ENCODE measurements around the gene BRINP2. TPM values are rescaled to one million over a fixed set of nuclear protein-coding genes. Genes with fewer than 3 reads are reported as not detected.
"Not testable (repeated sequence)": the region's sequence is repeated elsewhere in the genome, so short reads cannot be mapped to it uniquely, and the experiment has no call there.

BRINP2 gene
- total RNA-seq, 1 experiment from 2014 or later, result not detected

DNA sequence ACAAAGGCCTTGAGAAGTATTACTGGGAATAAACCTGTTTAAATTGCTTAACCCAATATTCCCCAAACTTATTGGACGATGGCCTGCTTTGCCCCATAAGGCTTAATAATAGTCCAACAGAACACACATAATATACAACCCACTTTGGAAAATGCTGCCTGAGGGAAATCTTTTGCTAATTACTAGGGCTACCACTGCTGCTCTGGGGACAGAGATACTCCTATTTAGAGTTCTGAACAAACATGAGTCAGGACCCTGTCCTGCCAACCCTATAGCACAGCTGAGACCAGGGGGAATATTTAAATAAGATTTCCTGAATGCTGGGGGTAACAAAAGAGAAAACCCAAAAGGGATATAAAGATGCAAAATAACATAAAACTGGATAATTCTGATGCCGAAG is 139.1 kb downstream of the BRINP2 start:
- Histone ChIP-seq H3K27ac (no peak overlapping the region), H3K27me3 (replicated peaks) (no peaks in the 10 kb centered on the region), H3K9me3 (replicated peaks) (no peaks in the 10 kb centered on the region), H3K4me3 (no peak overlapping the region), H3K4me1 (replicated peaks) (no peaks in the 10 kb centered on the region), H3K36me3 (no peaks in the 10 kb centered on the region)
- no peak for DNase-seq (ENCODE audit: low read depth in 1 of 2, low spot score in 2 of 2)

DNA sequence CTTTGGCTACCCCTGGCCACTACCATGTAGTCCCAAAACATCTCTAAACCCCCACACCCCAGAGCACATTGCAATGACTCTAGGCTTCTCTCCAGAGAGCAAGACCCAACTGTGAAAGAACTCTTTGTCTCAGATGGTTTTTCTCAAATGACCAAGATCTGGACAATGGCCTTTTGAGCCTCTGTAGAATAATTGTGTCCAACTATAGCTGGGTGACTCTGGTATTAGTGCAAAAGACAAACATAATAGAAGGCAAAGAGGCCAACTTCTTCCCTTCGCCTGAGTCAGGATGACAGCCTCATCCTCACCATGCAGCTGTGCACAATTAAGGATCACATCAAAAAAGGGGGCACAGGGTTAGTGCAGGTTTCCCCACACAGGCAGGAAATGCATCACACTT is 139.6 kb downstream of the BRINP2 start:
- Histone ChIP-seq H3K4me1 (replicated peaks) (no peaks in the 10 kb centered on the region), H3K36me3 (no peaks in the 10 kb centered on the region), H3K4me3 (no peak overlapping the region), H3K9me3 (replicated peaks) (no peaks in the 10 kb centered on the region), H3K27ac (no peak overlapping the region), H3K27me3 (replicated peaks) (no peaks in the 10 kb centered on the region)
- no peak for DNase-seq (ENCODE audit: low read depth in 1 of 2, low spot score in 2 of 2)

DNA sequence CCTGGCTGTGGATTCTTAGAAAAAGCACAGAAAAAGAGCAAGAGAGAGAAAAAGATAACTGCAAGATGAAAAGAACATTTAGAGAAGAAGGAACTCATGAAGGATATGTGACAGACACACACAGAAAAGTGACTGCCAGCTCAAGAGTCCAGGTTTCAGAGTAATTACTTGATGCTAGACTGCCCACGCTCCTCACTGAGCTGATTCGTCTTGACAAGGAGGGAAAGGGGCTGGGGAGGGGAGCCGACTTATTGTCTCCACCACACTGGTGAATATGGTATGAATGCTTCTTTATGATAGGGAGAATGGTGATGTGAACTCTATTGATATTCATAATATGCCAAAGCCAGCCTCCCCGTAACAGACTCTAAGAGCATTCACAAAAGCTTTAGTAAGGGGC is 140.4 kb downstream of the BRINP2 start:
- Histone ChIP-seq H3K4me3 (no peak overlapping the region), H3K27me3 (replicated peaks) (no peaks in the 10 kb centered on the region), H3K4me1 (replicated peaks) (no peaks in the 10 kb centered on the region), H3K27ac (no peak overlapping the region), H3K36me3 (no peaks in the 10 kb centered on the region), H3K9me3 (replicated peaks) (no peaks in the 10 kb centered on the region)
- DNase-seq (ENCODE audit: low read depth in 1 of 2, low spot score in 2 of 2), result no peak

DNA sequence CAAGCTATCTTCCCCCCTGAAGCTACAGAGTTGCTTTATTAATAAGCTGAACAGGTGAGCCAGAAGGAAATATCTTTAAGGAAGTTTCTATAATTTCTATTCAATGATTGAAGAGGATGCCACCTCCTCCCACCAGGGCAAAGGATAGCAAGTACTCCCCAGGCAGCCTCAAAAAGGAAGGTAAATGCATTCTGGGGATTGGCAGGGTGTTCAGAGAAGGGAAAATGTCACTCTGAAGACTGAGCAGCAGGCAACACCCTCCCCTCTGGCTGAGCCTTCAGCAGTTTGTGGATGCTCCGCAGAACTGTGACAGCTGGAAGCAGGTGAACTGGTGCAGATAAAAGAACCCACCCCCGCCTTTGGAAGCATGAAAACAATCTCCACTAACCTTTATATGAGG is 140.8 kb downstream of the BRINP2 start:
- DNase-seq (ENCODE audit: low read depth in 1 of 2, low spot score in 2 of 2), result no peak
- Histone ChIP-seq H3K27ac (no peak overlapping the region), H3K4me3 (no peak overlapping the region), H3K4me1 (replicated peaks) (no peaks in the 10 kb centered on the region), H3K9me3 (replicated peaks) (no peaks in the 10 kb centered on the region), H3K36me3 (no peaks in the 10 kb centered on the region), H3K27me3 (replicated peaks) (no peaks in the 10 kb centered on the region)

DNA sequence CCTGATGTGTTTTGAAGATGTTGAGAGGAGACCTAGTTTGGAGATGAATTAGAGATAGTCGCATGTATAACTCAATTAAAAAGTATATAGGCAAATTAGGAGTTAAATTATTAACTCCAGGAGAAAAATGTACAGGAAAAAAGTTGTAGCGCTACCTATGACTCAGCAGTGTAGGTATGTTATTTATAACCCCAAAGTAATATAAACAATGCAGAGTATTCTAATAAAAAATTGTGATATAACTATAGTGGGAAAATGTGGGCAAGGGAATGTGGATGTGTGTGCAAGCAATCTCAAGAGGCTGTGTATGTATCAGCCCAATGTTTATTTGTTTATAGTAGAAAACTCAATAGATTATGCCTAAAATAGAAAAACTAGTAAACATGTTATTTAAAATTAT is 144.5 kb downstream of the BRINP2 start:
- Histone ChIP-seq H3K27me3 (replicated peaks) (no peaks in the 10 kb centered on the region), H3K27ac (no peak overlapping the region), H3K9me3 (replicated peaks) (no peaks in the 10 kb centered on the region), H3K36me3 (no peaks in the 10 kb centered on the region), H3K4me1 (replicated peaks) (no peaks in the 10 kb centered on the region), H3K4me3 (no peak overlapping the region)
- DNase-seq (ENCODE audit: low read depth in 1 of 2, low spot score in 2 of 2), result no peak

DNA sequence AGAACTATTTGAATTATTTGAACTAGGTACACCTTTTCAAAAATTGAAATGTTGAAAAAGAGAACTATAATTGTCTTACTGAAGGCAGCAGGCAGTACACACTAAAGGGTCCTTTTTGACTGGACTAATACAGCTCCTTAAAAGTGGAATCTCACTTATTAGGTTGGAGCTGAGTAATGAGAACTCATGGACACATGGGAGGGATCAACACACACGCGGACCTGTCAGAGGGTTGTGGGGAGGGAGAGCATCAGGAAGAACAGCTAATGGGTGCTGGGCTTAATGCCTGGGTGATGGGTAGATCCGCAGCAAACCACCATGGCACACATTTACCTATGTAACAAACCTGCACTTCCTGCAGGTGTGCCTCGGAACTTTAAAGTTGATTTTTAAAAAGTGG is 145.0 kb downstream of the BRINP2 start:
- no peak for DNase-seq (ENCODE audit: low read depth in 1 of 2, low spot score in 2 of 2)
- Histone ChIP-seq H3K4me3 (no peak overlapping the region), H3K36me3 (no peaks in the 10 kb centered on the region), H3K27me3 (replicated peaks) (no peaks in the 10 kb centered on the region), H3K27ac (no peak overlapping the region), H3K9me3 (replicated peaks) (no peaks in the 10 kb centered on the region), H3K4me1 (replicated peaks) (no peaks in the 10 kb centered on the region)

DNA sequence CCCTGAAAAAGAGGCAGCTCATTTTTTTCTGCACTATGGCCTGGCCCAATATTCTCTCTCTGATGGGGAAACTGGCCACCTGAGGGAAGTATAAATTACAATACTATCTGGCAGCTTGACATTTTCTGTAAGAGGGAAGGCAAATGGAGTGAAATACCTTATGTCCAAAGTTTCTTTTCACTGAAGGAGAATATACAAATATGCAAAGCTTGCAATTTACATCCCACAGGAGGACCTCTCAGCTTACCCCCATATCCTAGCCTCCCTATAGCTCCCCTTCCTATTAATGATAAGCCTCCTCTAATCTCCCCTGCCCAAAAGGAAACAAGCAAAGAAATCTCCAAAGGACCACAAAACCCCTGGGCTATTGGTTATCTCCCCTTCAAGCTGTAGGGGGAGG is 150.7 kb downstream of the BRINP2 start:
- H3K9me3 ChIP-seq (replicated peaks); H3K4me3 ChIP-seq; DNase-seq (ENCODE audit: low read depth in 1 of 2, low spot score in 2 of 2); H3K27me3 ChIP-seq (replicated peaks); H3K4me1 ChIP-seq (replicated peaks); H3K27ac ChIP-seq; H3K36me3 ChIP-seq: not testable (repeated sequence)

DNA sequence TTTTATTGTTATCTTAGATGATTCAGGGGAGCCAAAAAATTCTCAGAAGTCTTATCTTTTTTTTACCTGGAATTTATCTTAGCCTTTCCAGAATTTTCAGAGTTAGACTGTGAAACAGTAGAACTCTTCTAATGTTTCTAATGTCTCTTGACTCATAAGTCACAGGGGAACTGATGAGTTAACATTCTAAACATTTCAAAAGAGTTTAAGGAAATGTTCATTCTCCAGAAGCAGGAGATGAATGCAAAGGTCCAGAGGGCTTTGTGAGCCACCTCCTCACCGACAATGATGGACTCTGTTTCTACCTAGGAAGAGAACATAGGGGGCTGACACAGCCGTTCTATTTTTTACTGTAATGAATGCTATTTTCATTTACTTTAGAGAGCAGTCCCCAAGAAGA is 157.5 kb downstream of the BRINP2 start:
- H3K4me3 ChIP-seq, result no peak overlapping the region
- no peaks in the 10 kb centered on the region for H3K27me3 ChIP-seq (replicated peaks)
- no peaks in the 10 kb centered on the region for H3K9me3 ChIP-seq (replicated peaks)
- no peaks in the 10 kb centered on the region for H3K4me1 ChIP-seq (replicated peaks)
- H3K36me3 ChIP-seq, result no peaks in the 10 kb centered on the region
- H3K27ac ChIP-seq, result no peak overlapping the region
- DNase-seq (ENCODE audit: low read depth in 1 of 2, low spot score in 2 of 2), result no peak

DNA sequence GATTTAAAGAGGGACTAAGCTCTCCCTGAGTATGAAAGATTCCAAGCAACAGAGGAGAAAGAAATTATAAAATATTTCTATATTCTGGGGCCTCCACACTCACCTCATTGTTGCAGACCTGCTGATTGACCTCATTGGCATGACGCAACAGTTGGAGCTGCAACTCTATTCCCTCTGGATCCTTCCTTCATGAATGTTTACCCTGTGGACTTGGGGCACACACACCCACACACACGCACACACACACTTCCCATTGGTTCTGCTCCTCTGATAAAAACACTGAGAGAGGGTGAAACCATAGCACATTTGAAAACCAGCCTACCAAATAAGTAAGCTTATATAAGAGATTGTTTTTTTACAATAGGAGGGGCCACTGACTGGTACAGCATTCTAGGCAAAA is 159.1 kb downstream of the BRINP2 start:
- Histone ChIP-seq H3K4me1 (replicated peaks) (no peaks in the 10 kb centered on the region), H3K36me3 (no peaks in the 10 kb centered on the region), H3K27me3 (replicated peaks) (no peaks in the 10 kb centered on the region), H3K4me3 (no peak overlapping the region), H3K9me3 (replicated peaks) (no peaks in the 10 kb centered on the region), H3K27ac (no peak overlapping the region)
- DNase-seq (ENCODE audit: low read depth in 1 of 2, low spot score in 2 of 2), result no peak

Other genes starting within 250 kb of the BRINP2 start
- 0.06 and 0.13 TPM in 2 replicates for gene ASTN1, start 6.2 kb upstream of the BRINP2 start, total RNA-seq (2014; rRNA removed; shearing (Covaris generic))